GM21381 (cell line): Measurements from ENCODE around the gene AQP1.

Experiments used
- ATAC-seq: cut with Tn5 transposase; IDR thresholded peaks from one replicate; pipeline ENCODE4 v1.9.1; 2021; ENCODE audit warnings: mild to moderate bottlenecking, moderate library complexity; ENCODE audit not compliant: unreplicated experiment

The AQP1 gene

GRCh38 chr7:30911561-30911969, at the start of gene AQP1:
Gene AQP1 (plus strand): TSS chr7:30911853. CDS start chr7:30911910, 57 bp downstream.
- ATAC-seq, result no peak

- ATAC-seq, result no peak
Measured at GRCh38 chr7:30862995-30863705, 48.5 kb upstream of the AQP1 start.

DNA sequence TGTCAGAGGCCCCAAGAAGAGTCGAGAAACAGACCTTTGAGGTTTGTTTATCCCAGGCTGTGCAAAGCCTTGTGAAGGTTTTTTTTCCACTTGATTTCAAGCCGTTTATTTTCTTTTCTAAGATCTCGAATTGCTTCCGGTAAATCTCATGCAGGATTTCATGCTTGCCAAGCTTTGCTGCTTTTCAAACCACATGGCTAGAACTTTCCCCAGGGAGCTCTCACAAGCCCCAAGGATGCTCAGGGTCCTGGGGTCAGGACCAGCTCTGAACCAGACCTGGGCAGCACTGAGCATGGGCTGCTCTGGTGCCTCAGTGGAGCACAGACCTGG, 48.0 kb upstream of the AQP1 start:
- ATAC-seq, result no peak

- no peak for ATAC-seq
Measured at GRCh38 chr7:30864101-30864500, 47.6 kb upstream of the AQP1 start.

DNA sequence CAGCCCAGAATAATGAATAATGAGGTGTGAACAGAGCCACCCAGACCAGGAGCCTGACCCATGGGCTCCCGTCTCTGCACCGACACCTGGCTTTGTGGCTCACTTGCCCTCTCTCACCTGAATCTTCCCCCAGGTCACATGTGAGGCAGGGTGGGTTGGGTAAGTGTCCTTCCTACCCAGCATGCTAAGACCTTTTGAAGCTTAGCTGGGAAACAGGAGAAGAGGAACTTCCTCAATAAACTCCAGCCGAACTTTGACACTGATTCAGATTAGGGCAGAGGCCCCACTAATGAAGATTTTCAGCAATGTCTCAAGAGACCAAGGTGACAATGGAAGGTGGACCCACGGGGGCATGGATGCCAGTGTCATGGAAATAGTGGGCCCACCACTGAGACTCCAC, 46.6 kb upstream of the AQP1 start:
- ATAC-seq, result no peak

DNA sequence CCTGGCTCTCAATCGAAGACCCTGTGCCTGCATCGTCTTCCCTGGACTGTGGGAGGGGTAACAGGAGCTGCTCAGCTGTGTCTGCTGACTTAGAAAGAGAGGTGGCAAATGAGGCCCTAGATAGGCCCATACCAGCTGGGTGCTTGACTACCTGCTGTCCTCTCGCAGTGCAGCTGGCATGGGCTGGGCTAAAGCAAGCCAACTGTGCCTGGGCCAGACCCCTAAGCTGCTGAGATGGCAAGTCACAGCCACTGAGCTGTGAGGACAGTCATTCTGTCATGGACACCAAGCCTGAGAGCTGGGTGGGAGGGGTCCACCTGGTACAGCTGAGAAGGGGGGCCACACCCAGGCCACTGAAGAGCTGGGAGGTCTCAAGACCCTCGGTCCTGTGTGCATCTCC, 45.8 kb upstream of the AQP1 start:
- no peak for ATAC-seq

DNA sequence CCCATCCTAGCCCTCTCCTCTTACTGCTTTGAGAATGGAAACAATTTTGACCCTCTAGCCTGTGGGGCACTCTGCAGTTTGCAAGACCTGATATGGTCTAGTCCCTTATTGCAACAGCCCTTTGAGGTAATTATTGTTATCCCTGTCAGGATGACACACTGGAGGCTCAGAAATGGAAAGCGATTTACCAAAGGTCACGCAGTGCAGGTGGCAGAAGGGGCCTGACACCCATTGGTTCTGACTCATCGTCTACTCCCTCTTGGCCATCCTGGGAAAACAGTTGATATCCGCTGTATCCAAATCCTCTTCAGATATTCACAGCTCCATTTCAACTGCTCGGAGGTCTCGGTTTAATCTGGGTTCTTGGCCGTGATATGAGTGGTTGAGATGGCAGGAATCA, 44.7 kb upstream of the AQP1 start:
- no peak for ATAC-seq

- no peak for ATAC-seq
Measured at GRCh38 chr7:30867483-30867882, 44.2 kb upstream of the AQP1 start.

DNA sequence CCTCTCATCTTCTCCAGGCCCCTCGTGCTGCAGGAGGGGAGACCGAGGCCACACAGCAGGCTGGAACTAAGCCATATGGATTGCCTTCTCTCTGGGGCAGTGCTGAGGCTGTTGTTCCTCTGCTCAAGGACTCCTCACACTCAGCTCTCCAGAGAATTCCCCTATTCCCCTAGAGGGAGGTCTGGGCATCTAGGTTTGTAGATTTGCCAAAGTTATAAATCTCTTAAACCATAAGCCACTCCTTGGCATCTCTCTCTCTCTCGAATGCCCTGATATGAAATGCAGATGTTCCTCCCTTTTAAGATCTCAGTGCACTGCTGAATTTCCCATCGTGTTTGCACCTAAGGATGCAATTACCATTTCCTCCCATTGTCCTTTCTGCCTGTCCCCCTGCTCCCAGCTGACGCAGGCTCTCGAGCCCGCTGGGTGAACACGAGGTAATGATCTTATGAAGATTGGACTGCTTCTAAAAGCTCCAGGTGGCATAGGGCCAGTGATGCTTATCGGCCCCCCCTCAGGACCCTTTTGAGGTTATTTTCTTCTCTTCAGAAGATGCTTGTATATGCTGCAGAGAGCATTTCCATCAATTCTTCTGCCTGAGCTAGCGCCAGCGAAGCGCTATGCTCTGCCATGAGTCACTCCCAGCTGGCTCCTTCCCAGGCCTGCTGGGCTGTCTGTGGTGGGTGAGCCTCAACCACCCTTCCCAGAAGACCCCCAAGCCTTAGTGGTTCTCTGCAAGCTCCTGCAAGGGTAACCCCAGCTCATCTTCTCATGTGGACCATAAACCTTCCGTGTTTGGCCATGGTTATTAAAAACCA, 41.6 kb upstream of the AQP1 start:
- no peak for ATAC-seq

GRCh38 chr7:30870821-30871518, 40.7 kb upstream of the AQP1 start:
- no peak for ATAC-seq

DNA sequence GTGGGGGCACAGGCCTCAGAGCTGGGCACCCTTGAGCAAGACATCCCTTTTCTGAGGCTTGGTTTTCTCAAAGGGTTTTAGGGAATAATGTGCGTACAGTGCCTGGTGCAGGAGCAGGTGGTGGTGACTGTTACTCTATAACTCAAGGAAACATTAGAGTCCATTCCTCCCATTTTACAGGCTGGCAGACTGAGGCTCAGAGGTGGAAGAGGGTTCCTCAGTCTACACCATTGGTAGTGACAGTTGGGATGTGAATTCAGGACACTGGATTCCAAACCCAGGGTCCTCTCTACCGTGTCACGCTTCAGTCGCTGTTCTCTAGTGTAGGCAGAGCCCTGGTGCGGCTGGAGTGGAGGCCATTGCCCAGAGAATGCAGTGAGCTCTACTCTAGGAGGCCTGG, 40.0 kb upstream of the AQP1 start:
- no peak for ATAC-seq

GRCh38 chr7:30873207-30873606, 38.4 kb upstream of the AQP1 start:
- no peak for ATAC-seq

GRCh38 chr7:30873656-30874055, 38.0 kb upstream of the AQP1 start:
- ATAC-seq, result no peak

DNA sequence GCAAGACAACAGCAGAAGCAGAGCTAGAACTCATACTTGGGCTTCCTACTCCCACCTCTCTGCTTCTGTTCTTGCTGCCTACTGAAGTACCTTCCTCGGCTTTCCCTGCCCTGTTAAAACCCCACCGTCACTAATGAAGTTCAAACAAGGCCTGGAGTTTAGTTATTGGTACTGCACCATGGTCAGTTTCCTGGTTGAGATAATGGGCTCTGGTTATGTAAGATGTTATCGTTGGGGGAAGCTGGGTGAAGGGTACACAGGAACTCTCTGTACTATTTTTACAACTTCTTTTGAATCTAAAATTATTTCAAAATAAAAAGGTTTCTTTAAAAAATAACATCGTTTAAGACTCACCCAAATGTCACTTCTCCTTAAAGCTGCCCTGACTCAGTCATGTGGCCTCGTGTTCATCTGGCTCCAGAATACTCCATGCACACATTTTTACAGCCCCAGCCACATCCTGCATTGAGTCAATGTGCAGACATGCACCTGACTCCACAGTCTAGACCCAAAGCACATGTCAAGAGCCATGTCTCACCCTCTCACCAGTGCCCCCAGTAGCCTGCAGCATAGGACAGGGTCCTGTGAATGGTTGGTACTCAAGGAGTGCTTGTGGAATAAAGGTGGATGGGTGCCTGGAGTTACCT, 36.9 kb upstream of the AQP1 start:
- no peak for ATAC-seq

DNA sequence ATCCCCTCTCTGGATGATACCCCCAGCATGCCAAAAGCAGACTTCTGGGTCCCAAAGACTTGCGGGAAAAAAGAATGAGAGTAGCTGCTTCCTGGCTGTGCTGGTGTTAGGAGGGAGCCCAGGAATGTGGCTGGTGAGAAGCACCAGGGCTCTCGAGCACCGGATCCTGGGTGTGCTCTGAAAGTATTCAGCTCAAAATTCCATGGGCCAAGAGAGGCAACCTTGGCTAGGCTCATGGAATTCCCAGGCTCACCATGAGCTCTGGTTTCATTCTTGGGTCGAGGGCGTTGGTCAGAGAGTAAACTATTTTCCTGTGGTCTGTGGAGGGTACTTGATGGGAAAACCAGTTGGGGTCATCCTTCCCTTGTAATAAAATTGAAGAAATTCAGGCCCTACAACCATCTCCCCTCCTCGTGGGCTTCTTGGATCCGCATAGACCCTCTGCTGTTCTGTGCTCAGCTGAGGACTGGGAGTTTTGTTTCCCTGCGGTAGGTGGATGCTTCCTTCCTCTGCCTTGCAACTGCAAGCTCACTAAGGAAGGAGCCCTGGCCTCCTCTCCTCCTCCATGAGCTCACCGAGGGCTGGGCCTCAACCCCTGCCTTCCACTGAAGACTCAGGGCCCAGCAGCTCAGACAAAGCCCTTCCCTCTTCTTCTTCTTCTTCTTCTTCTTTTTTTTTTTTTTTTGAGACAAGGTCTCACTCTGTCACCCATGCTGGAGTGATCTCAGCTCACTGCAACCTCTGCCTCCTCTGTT, 34.5 kb upstream of the AQP1 start:
- ATAC-seq, result no peak

- no peak for ATAC-seq
Measured at GRCh38 chr7:30877993-30878392, 33.7 kb upstream of the AQP1 start.

- ATAC-seq, result no peak
Measured at GRCh38 chr7:30879139-30880124, 32.2 kb upstream of the AQP1 start.

- no peak for ATAC-seq
Measured at GRCh38 chr7:30880125-30880720, 31.4 kb upstream of the AQP1 start.

DNA sequence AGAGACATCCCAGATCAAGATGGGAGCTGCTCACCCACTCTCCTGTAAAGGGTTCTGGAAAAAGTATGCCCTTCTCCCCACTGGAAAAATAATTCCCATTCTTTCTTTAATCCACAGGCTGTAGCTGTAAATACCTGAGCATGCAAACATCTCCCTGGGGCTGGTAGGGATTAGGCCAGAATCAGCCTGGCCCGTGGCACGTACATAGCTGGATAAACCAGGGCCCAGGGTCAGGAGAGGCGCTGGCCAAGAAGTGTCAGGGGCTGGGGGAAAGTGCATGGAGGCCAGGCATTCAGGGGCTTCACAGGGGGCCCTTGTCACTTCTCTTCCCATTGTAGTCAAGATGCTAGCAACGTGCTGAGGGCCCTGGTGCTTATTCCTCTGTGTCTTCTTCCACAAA, 30.7 kb upstream of the AQP1 start:
- no peak for ATAC-seq
